ENCODE data around the gene NR2F2.

The NR2F2 gene

DNA sequence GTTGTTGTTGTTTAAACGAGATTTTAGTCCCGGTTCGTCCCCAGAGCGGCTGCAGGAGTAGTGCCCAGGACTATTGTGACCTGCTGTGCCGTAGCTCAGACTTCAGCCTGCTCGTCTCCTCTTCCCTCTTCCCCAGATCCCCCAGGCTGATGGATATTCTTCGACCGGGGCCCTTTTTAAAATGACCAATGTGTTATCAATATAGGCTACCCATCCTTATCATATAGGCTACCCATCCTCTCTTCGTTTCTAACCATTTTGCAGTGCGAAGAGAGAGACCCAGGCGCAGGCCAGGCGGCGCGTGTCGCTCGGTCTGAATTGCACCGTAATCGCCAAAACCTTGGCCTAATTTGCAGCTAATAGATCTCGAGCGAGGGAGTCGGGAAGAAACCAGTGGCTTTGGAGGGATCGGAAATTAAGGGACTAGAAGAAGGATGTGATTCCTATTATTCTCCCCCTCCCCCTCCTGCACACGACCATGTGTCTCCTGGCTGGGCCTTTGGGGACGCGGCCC is 23.0 kb downstream of the NR2F2 start:
- TF ChIP-seq TAF1 (IDR thresholded peaks at IDR 0.05; ENCODE audit: borderline replicate concordance, insufficient read depth, low read length) (no peak), SIN3A (IDR thresholded peaks at IDR 0.05; ENCODE audit: borderline replicate concordance, insufficient read depth, low read length) (no peak), POLR2AphosphoS5 (IDR thresholded peaks at IDR 0.05; ENCODE audit: low read depth, low read length) (no peak), FOXP2 (optimal IDR thresholded peaks at IDR 0.05; ENCODE audit: borderline replicate concordance, extremely low read depth, extremely low read length, insufficient read depth) (no peak)
- TF ChIP-seq, protein P1, sequence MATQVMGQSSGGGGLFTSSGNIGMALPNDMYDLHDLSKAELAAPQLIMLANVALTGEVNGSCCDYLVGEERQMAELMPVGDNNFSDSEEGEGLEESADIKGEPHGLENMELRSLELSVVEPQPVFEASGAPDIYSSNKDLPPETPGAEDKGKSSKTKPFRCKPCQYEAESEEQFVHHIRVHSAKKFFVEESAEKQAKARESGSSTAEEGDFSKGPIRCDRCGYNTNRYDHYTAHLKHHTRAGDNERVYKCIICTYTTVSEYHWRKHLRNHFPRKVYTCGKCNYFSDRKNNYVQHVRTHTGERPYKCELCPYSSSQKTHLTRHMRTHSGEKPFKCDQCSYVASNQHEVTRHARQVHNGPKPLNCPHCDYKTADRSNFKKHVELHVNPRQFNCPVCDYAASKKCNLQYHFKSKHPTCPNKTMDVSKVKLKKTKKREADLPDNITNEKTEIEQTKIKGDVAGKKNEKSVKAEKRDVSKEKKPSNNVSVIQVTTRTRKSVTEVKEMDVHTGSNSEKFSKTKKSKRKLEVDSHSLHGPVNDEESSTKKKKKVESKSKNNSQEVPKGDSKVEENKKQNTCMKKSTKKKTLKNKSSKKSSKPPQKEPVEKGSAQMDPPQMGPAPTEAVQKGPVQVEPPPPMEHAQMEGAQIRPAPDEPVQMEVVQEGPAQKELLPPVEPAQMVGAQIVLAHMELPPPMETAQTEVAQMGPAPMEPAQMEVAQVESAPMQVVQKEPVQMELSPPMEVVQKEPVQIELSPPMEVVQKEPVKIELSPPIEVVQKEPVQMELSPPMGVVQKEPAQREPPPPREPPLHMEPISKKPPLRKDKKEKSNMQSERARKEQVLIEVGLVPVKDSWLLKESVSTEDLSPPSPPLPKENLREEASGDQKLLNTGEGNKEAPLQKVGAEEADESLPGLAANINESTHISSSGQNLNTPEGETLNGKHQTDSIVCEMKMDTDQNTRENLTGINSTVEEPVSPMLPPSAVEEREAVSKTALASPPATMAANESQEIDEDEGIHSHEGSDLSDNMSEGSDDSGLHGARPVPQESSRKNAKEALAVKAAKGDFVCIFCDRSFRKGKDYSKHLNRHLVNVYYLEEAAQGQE (IDR thresholded peaks at IDR 0.05; ENCODE audit: insufficient read depth in 1 of 2, low read depth in 2 of 2, low read length in 2 of 2), result no peak

DNA sequence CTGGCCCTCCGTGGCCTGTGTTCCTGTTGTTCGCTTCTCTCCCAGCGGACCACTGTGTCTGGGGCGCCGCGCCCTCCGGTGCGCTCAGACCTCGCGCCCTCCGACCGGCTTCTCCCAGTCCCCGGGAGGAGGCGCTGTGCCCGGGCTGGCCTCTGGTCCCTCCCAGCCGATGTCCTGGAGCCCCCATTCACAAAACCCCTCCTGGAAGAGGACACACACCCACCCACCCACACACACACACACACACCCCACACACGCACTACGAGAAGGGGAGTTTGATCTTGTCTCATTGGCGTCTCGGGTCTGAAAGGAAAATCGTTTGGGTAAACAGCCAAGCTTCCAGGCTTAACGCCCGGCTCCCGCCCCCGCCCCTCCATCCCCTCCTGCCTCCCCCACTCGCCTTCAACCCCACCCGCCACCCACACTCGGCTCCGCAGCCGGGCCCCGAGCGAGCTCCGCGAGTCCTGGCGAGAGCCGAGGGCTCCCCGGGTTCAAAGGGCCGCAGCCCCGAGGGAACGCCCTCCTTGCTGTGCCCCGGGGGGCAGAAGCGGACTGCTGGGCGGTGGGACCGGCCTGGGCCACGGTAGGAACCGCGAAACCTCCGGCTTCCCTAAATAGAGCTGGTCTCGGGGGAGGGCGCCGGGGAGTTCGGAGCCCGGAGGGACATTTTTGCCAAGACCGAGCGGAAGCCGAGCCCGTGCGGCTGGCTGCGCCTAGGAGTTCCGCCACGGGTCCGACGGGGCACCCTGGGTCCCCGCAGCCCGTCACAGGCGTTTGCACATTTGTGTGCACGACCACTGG is 23.6 kb downstream of the NR2F2 start:
- TF ChIP-seq, protein P1 (IDR thresholded peaks at IDR 0.05; ENCODE audit: insufficient read depth in 1 of 2, low read depth in 2 of 2, low read length in 2 of 2), result no peak

DNA sequence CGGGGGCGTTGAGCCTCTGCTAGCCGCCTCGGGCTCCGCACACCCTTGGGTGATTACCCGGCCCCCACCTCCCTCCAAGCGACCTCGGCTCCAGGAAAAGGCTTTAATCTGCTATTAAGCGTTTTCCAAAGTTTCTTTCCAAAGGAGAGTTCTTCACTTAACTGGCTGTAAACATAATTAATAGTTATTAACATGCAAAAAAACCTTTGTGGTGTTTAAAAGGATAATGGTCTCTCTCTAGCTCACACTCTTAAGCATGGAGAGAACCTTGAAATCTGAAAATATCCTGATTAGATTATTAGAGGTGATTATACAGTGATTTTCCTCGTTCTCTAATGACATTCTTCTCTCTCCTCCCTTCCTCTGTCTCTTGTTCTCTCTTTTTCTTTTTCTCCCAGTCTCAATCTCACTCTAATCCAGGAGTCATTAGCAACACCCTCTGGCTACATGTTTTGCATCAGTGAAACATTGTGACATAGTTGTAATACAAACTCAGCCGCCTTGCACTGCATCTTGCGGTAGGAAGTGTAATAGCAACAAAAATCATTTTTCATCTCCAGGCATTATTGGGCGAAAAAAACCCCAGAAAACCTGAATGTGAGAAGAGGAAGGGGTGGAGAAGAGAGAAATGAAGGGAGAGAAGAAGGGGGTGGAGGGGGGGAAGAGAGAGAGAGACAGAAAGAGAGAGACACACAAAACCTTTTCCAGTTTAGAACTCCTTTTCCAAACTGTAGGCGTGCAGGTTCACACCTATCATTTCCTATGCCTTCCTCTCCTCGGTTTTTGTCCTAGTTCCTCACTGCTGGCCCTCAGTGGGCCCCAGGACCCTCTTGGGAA is 24.4 kb downstream of the NR2F2 start:
- TF ChIP-seq, protein P1 (IDR thresholded peaks at IDR 0.05; ENCODE audit: insufficient read depth in 1 of 2, low read depth in 2 of 2, low read length in 2 of 2), result no peak
- no peak for TF ChIP-seq SIN3A (IDR thresholded peaks at IDR 0.05; ENCODE audit: borderline replicate concordance, insufficient read depth, low read length)
- TF ChIP-seq POLR2AphosphoS5 (IDR thresholded peaks at IDR 0.05; ENCODE audit: low read depth, low read length), result no peak
- TF ChIP-seq FOXP2 (optimal IDR thresholded peaks at IDR 0.05; ENCODE audit: borderline replicate concordance, extremely low read depth, extremely low read length, insufficient read depth), result no peak
- TF ChIP-seq TAF1 (IDR thresholded peaks at IDR 0.05; ENCODE audit: borderline replicate concordance, insufficient read depth, low read length), result no peak

DNA sequence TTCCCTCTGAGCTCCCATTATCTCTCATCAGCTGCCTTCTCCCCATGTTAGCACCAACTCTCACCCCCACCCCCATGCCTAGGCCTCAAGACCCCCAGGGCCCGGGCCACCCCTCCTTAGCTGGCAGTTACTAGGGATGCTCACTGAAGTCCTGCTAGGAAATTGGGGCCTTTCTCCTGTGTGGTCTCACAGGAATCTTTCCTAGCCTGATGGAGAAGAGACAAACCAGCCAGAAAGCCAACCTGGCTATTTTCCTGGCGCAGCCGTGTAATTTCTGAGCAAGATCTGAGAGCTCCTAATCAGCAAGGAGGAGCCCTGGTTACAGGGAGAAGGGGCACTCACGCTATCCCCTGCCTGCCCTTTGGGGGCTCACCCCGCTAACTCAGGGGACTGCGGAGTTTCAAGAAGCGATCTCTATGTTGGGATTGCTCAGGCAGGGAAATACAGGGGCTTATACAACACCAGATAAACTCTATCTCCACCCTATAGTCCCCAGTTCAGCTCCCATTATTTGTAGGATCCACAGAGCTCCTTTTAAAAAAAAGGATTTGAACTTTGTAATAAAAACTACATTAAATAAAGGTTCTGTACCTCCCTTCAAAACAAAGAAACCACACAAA is 25.2 kb downstream of the NR2F2 start:
- TF ChIP-seq, protein P1 (IDR thresholded peaks at IDR 0.05; ENCODE audit: insufficient read depth in 1 of 2, low read depth in 2 of 2, low read length in 2 of 2), result no peak
- TF ChIP-seq FOXP2 (optimal IDR thresholded peaks at IDR 0.05; ENCODE audit: borderline replicate concordance, extremely low read depth, extremely low read length, insufficient read depth), result no peak
- no peak for TF ChIP-seq POLR2AphosphoS5 (IDR thresholded peaks at IDR 0.05; ENCODE audit: low read depth, low read length)
- no peak for TF ChIP-seq SIN3A (IDR thresholded peaks at IDR 0.05; ENCODE audit: borderline replicate concordance, insufficient read depth, low read length)
- TF ChIP-seq TAF1 (IDR thresholded peaks at IDR 0.05; ENCODE audit: borderline replicate concordance, insufficient read depth, low read length), result no peak

Data from PFSK-1 (cell line).